HEK293 (cell line): Measurements from ENCODE around the gene LYZL6.

ENCODE experiments used
- EGR2 ChIP-seq: fragments of 450-650 bp; formaldehyde crosslinking; IDR thresholded peaks from 2 replicates; pipeline ENCODE4 v1.5.1; 2016; ENCODE audit warnings: low read depth, missing biosample characterization, missing genetic modification characterization
- GLI4 ChIP-seq: fragments of 450-650 bp; formaldehyde crosslinking; IDR thresholded peaks from 2 replicates; pipeline ENCODE4 v1.5.1; 2016; ENCODE audit warnings: missing biosample characterization, missing genetic modification characterization
- KLF1 ChIP-seq: fragments of 450-650 bp; formaldehyde crosslinking; IDR thresholded peaks from 2 replicates; pipeline ENCODE4 v1.5.1; 2016; ENCODE audit warnings: missing biosample characterization, missing genetic modification characterization
- KLF16 ChIP-seq: fragments of 450-650 bp; formaldehyde crosslinking; IDR thresholded peaks from 2 replicates; pipeline ENCODE4 v1.5.1; 2017; ENCODE audit warnings: missing biosample characterization, missing genetic modification characterization
- KLF8 ChIP-seq: fragments of 450-650 bp; formaldehyde crosslinking; IDR thresholded peaks from 2 replicates; pipeline ENCODE4 v1.5.1; 2016; ENCODE audit warnings: missing biosample characterization, missing genetic modification characterization
- MZF1 ChIP-seq: fragments of 450-650 bp; formaldehyde crosslinking; IDR thresholded peaks from 2 replicates; pipeline ENCODE4 v1.5.1; 2017; ENCODE audit warnings: missing biosample characterization, missing genetic modification characterization, borderline replicate concordance
- OSR2 ChIP-seq: fragments of 450-650 bp; formaldehyde crosslinking; IDR thresholded peaks from 2 replicates; pipeline ENCODE4 v1.5.1; 2016; ENCODE audit warnings: missing biosample characterization, missing genetic modification characterization
- OVOL3 ChIP-seq: fragments of 450-650 bp; formaldehyde crosslinking; IDR thresholded peaks from 2 replicates; pipeline ENCODE4 v1.5.1; 2016; ENCODE audit warnings: missing biosample characterization, missing genetic modification characterization
- ZBTB17 ChIP-seq: fragments of 450-650 bp; formaldehyde crosslinking; IDR thresholded peaks from 2 replicates; pipeline ENCODE4 v1.5.1; 2016; ENCODE audit warnings: missing biosample characterization, missing genetic modification characterization
- ZBTB8A ChIP-seq: fragments of 450-650 bp; formaldehyde crosslinking; IDR thresholded peaks from 2 replicates; pipeline ENCODE4 v1.5.1; 2016; ENCODE audit warnings: missing biosample characterization, missing genetic modification characterization
- ZEB2 ChIP-seq: fragments of 450-650 bp; formaldehyde crosslinking; IDR thresholded peaks from 2 replicates; pipeline ENCODE4 v1.5.1; 2016; ENCODE audit warnings: missing biosample characterization, missing genetic modification characterization
- ZFP41 ChIP-seq: fragments of 450-650 bp; formaldehyde crosslinking; IDR thresholded peaks from 2 replicates; pipeline ENCODE4 v1.5.1; 2016; ENCODE audit warnings: missing biosample characterization, missing genetic modification characterization, borderline replicate concordance
- ZNF133 ChIP-seq: fragments of 450-650 bp; formaldehyde crosslinking; IDR thresholded peaks from 2 replicates; pipeline ENCODE4 v1.5.1; 2016; ENCODE audit warnings: missing biosample characterization, missing genetic modification characterization
- ZNF221 ChIP-seq: fragments of 450-650 bp; formaldehyde crosslinking; IDR thresholded peaks from 2 replicates; pipeline ENCODE4 v1.5.1; 2017; ENCODE audit warnings: missing biosample characterization, missing genetic modification characterization, borderline replicate concordance
- ZNF37A ChIP-seq: fragments of 450-650 bp; IDR thresholded peaks from 2 replicates; pipeline ENCODE4 v1.5.1; 2018; ENCODE audit warnings: missing biosample characterization, missing genetic modification characterization
- ZNF433 ChIP-seq: fragments of 450-650 bp; formaldehyde crosslinking; IDR thresholded peaks from 2 replicates; pipeline ENCODE4 v1.5.1; 2016; ENCODE audit warnings: missing biosample characterization, missing genetic modification characterization, low read depth
- ZNF529 ChIP-seq: fragments of 450-650 bp; formaldehyde crosslinking; IDR thresholded peaks from 2 replicates; pipeline ENCODE4 v1.5.1; 2017; ENCODE audit warnings: missing genetic modification characterization, missing biosample characterization; ENCODE audit not compliant: insufficient replicate concordance
- ZNF558 ChIP-seq: fragments of 450-650 bp; formaldehyde crosslinking; IDR thresholded peaks from 2 replicates; pipeline ENCODE4 v1.5.1; 2016; ENCODE audit warnings: missing biosample characterization, missing genetic modification characterization
- ZNF560 ChIP-seq: fragments of 450-650 bp; formaldehyde crosslinking; IDR thresholded peaks from 2 replicates; pipeline ENCODE4 v1.5.1; 2017; ENCODE audit warnings: missing biosample characterization, missing genetic modification characterization, borderline replicate concordance
- ZNF629 ChIP-seq: fragments of 450-650 bp; formaldehyde crosslinking; IDR thresholded peaks from 2 replicates; pipeline ENCODE4 v1.5.1; 2017; ENCODE audit warnings: missing biosample characterization, missing genetic modification characterization
- ZNF707 ChIP-seq: fragments of 450-650 bp; formaldehyde crosslinking; IDR thresholded peaks from 2 replicates; pipeline ENCODE4 v1.5.1; 2016; ENCODE audit warnings: missing biosample characterization, missing genetic modification characterization
- ZNF785 ChIP-seq: fragments of 450-650 bp; formaldehyde crosslinking; IDR thresholded peaks from 2 replicates; pipeline ENCODE4 v1.5.1; 2016; ENCODE audit warnings: missing biosample characterization, missing genetic modification characterization
- ZNF843 ChIP-seq: fragments of 450-650 bp; formaldehyde crosslinking; IDR thresholded peaks from 2 replicates; pipeline ENCODE4 v1.5.1; 2016; ENCODE audit warnings: missing biosample characterization, missing genetic modification characterization
- ZSCAN16 ChIP-seq: fragments of 450-650 bp; formaldehyde crosslinking; IDR thresholded peaks from 2 replicates; pipeline ENCODE4 v1.5.1; 2016; ENCODE audit warnings: missing biosample characterization, missing genetic modification characterization
- TF ChIP-seq, protein P1 (sequence below): fragments of 450-650 bp; formaldehyde crosslinking; IDR thresholded peaks from 2 replicates; pipeline ENCODE4 v1.5.1; 2016; ENCODE audit warnings: missing biosample characterization, missing genetic modification characterization
- TF ChIP-seq, protein P2 (sequence below): fragments of 450-650 bp; formaldehyde crosslinking; IDR thresholded peaks from 2 replicates; pipeline ENCODE4 v1.5.1; 2016; ENCODE audit warnings: missing biosample characterization, missing genetic modification characterization
- TF ChIP-seq, protein P3 (sequence below): fragments of 450-650 bp; formaldehyde crosslinking; conservative IDR thresholded peaks from 2 replicates; pipeline ENCODE4 v1.5.1; 2016; ENCODE audit warnings: low read depth, missing biosample characterization, missing genetic modification characterization
- TF ChIP-seq, protein P4 (sequence below): fragments of 450-650 bp; formaldehyde crosslinking; IDR thresholded peaks from 2 replicates; pipeline ENCODE4 v1.5.1; 2016; ENCODE audit warnings: missing biosample characterization, missing genetic modification characterization
- TF ChIP-seq, protein P5 (sequence below): sonication (generic); formaldehyde crosslinking; IDR thresholded peaks from 2 replicates; pipeline ENCODE4 v1.8.1; 2022; ENCODE audit warnings: mild to moderate bottlenecking, moderate library complexity, missing genetic modification reagents
- TF ChIP-seq, protein P6 (sequence below): fragments of 450-650 bp; formaldehyde crosslinking; IDR thresholded peaks from 2 replicates; pipeline ENCODE4 v1.5.1; 2016; ENCODE audit warnings: missing biosample characterization, missing genetic modification characterization, borderline replicate concordance

The LYZL6 gene

DNA sequence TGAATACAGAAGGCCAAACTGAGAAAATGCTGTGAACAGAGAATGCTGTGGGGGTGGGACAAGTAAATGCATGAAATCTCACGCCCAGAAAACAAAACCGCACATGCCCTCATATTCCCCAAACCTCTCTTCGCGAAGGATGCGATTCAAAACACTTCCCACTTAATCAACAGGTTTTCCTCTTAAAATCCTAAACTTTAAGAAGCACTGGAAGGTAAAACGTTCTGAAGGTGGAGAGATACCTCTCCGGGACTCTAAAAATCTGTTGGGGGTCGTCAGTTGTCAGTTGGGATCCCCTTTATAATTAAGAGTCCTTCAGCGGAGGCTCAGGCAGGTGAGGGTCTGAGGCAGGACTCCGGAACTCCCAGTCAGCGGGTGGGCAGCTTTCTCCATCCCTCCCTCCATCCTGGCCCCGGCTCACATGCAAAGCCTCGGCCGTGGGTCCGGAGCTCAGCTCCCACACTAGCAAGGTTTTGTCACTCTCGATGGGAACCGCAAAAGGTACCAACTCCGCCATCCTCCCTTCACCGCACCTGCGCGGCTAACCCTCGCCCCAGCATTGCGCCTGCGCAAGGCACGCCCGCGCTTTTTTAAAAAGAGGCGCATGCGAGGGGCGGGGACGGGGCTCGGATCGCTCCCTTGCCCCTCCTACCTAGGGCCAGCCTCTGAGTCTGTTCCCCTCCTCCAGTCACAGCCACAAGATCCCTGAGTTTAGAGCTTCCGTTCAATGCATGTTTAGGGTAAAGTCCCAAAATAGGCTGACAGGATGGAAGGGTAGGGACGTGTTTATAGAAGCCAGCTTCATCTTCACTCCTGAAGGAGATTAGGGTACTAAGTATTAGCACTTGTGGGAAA is 13.1 kb downstream of the LYZL6 start, which contains the start of gene RDM1 (continued):
- TF ChIP-seq ZNF433 (tag by site-specific recombination) (no peak), ZNF529 (tag by site-specific recombination) (no peak), ZNF37A (tag by site-specific recombination) (no peak), ZNF785 (tag by site-specific recombination) (no peak), KLF8 (peak; percentile 68), MZF1 (0 out of 2 replicates have a peak, but pooled peaks have one; percentile 9), OVOL3 (tag by site-specific recombination) (no peak), ZBTB8A (tag by site-specific recombination) (peak; percentile 50), ZNF560 (tag by site-specific recombination) (no peak), OSR2 (tag by site-specific recombination) (no peak), ZNF629 (tag by site-specific recombination) (no peak), ZNF707 (no peak), ZNF558 (tag by site-specific recombination) (no peak), KLF16 (0 out of 2 replicates have a peak, but pooled peaks have one; percentile 46), KLF1 (tag by site-specific recombination) (peak; percentile 35; the same call in 1 of the 2 replicates), EGR2 (tag by site-specific recombination) (peak; percentile 46), ZNF133 (tag by site-specific recombination) (no peak), ZNF221 (tag by site-specific recombination) (no peak), ZSCAN16 (no peak), ZNF843 (tag by site-specific recombination) (no peak), GLI4 (tag by site-specific recombination) (no peak), ZFP41 (tag by site-specific recombination) (no peak), ZEB2 (tag by site-specific recombination) (peak; percentile 69; the same call in 1 of the 2 replicates), ZBTB17 (tag by site-specific recombination) (peak; percentile 87)
- TF ChIP-seq, protein P1, sequence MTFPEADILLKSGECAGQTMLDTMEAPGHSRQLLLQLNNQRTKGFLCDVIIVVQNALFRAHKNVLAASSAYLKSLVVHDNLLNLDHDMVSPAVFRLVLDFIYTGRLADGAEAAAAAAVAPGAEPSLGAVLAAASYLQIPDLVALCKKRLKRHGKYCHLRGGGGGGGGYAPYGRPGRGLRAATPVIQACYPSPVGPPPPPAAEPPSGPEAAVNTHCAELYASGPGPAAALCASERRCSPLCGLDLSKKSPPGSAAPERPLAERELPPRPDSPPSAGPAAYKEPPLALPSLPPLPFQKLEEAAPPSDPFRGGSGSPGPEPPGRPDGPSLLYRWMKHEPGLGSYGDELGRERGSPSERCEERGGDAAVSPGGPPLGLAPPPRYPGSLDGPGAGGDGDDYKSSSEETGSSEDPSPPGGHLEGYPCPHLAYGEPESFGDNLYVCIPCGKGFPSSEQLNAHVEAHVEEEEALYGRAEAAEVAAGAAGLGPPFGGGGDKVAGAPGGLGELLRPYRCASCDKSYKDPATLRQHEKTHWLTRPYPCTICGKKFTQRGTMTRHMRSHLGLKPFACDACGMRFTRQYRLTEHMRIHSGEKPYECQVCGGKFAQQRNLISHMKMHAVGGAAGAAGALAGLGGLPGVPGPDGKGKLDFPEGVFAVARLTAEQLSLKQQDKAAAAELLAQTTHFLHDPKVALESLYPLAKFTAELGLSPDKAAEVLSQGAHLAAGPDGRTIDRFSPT (tag by site-specific recombination), result no peak
- TF ChIP-seq, protein P2, sequence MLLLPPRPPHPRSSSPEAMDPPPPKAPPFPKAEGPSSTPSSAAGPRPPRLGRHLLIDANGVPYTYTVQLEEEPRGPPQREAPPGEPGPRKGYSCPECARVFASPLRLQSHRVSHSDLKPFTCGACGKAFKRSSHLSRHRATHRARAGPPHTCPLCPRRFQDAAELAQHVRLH, result no peak
- TF ChIP-seq, protein P3, sequence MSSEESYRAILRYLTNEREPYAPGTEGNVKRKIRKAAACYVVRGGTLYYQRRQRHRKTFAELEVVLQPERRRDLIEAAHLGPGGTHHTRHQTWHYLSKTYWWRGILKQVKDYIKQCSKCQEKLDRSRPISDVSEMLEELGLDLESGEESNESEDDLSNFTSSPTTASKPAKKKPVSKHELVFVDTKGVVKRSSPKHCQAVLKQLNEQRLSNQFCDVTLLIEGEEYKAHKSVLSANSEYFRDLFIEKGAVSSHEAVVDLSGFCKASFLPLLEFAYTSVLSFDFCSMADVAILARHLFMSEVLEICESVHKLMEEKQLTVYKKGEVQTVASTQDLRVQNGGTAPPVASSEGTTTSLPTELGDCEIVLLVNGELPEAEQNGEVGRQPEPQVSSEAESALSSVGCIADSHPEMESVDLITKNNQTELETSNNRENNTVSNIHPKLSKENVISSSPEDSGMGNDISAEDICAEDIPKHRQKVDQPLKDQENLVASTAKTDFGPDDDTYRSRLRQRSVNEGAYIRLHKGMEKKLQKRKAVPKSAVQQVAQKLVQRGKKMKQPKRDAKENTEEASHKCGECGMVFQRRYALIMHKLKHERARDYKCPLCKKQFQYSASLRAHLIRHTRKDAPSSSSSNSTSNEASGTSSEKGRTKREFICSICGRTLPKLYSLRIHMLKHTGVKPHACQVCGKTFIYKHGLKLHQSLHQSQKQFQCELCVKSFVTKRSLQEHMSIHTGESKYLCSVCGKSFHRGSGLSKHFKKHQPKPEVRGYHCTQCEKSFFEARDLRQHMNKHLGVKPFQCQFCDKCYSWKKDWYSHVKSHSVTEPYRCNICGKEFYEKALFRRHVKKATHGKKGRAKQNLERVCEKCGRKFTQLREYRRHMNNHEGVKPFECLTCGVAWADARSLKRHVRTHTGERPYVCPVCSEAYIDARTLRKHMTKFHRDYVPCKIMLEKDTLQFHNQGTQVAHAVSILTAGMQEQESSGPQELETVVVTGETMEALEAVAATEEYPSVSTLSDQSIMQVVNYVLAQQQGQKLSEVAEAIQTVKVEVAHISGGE (tag by site-specific recombination), result no peak
- TF ChIP-seq, protein P4, sequence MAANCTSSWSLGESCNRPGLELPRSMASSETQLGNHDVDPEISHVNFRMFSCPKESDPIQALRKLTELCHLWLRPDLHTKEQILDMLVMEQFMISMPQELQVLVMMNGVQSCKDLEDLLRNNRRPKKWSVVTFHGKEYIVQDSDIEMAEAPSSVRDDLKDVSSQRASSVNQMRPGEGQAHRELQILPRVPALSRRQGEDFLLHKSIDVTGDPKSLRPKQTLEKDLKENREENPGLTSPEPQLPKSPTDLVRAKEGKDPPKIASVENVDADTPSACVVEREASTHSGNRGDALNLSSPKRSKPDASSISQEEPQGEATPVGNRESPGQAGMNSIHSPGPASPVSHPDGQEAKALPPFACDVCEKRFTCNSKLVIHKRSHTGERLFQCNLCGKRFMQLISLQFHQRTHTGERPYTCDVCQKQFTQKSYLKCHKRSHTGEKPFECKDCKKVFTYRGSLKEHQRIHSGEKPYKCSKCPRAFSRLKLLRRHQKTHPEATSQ (tag by site-specific recombination), result no peak
- TF ChIP-seq, protein P5, sequence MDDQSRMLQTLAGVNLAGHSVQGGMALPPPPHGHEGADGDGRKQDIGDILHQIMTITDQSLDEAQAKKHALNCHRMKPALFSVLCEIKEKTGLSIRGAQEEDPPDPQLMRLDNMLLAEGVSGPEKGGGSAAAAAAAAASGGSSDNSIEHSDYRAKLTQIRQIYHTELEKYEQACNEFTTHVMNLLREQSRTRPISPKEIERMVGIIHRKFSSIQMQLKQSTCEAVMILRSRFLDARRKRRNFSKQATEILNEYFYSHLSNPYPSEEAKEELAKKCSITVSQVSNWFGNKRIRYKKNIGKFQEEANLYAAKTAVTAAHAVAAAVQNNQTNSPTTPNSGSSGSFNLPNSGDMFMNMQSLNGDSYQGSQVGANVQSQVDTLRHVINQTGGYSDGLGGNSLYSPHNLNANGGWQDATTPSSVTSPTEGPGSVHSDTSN (CRISPR knock-in tag), result no peak
- TF ChIP-seq, protein P6, sequence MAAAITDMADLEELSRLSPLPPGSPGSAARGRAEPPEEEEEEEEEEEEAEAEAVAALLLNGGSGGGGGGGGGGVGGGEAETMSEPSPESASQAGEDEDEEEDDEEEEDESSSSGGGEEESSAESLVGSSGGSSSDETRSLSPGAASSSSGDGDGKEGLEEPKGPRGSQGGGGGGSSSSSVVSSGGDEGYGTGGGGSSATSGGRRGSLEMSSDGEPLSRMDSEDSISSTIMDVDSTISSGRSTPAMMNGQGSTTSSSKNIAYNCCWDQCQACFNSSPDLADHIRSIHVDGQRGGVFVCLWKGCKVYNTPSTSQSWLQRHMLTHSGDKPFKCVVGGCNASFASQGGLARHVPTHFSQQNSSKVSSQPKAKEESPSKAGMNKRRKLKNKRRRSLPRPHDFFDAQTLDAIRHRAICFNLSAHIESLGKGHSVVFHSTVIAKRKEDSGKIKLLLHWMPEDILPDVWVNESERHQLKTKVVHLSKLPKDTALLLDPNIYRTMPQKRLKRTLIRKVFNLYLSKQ (tag by site-specific recombination), result no peak
